Ectodermal cell (in vitro differentiated cells): ENCODE data around the gene ANXA7.
"Not testable (repeated sequence)": the region's sequence is repeated elsewhere in the genome, so short reads cannot be mapped to it uniquely, and the experiment has no call there.

Source experiments
- H3K27ac ChIP-seq: 2 replicates; pipeline ENCODE4 v1.7.0; 2013; ENCODE audit warnings: mild to moderate bottlenecking, low read depth, low read length; ENCODE audit not compliant: insufficient read depth, poor library complexity, severe bottlenecking
- H3K27me3 ChIP-seq: 2 replicates; pipeline ENCODE4 v1.7.0; 2013; ENCODE audit warnings: mild to moderate bottlenecking, low read length; ENCODE audit not compliant: insufficient read depth, control insufficient read depth, poor library complexity, severe bottlenecking
- H3K36me3 ChIP-seq: one replicate; pipeline ENCODE4 v1.7.0; 2013; ENCODE audit warnings: low read length; ENCODE audit not compliant: control insufficient read depth, insufficient read depth
- H3K4me1 ChIP-seq: one replicate; pipeline ENCODE4 v1.7.0; 2013; ENCODE audit warnings: low read length; ENCODE audit not compliant: control insufficient read depth, insufficient read depth
- H3K4me3 ChIP-seq: 2 replicates; pipeline ENCODE4 v1.7.0; 2013; ENCODE audit warnings: low read depth, low read length, control low read depth; ENCODE audit not compliant: insufficient read depth
- H3K9me3 ChIP-seq: 2 replicates; pipeline ENCODE4 v1.7.0; 2013; ENCODE audit warnings: mild to moderate bottlenecking, low read length, moderate library complexity; ENCODE audit not compliant: control insufficient read depth
- WGBS, 2 experiments: methylation state at CpG; one replicate each; pipeline ENCODE4 v1.1.7; 2013; ENCODE audit warnings: missing lambda C conversion rate in 2 of 2; 5-methylcytosine and 5-hydroxymethylcytosine counted together

Gene ANXA7

GRCh38 chr10:73344269-73344668, 69.6 kb downstream of the ANXA7 start:
- Histone ChIP-seq H3K4me3 (no peak overlapping the region), H3K4me1 (no peaks in the 10 kb centered on the region), H3K27ac (no peak overlapping the region), H3K36me3 (no peaks in the 10 kb centered on the region), H3K9me3 (no peaks in the 10 kb centered on the region), H3K27me3 (no peaks in the 10 kb centered on the region)
- WGBS, 2 experiments, result 84 to 85% methylated on average over 1 of the region's 1 CpG

- H3K36me3 ChIP-seq, result no peaks in the 10 kb centered on the region
- 92 to 97% methylated on average over 3 of the region's 3 CpGs for WGBS, 2 experiments
- H3K27ac ChIP-seq, result no peak overlapping the region
- no peaks in the 10 kb centered on the region for H3K4me1 ChIP-seq
- H3K27me3 ChIP-seq, result no peaks in the 10 kb centered on the region
- H3K9me3 ChIP-seq, result no peaks in the 10 kb centered on the region
- H3K4me3 ChIP-seq, result no peak overlapping the region
These were observed 73.7 kb downstream of the ANXA7 start for GRCh38 chr10:73340121-73340520.

- no peak overlapping the region for H3K4me3 ChIP-seq
- no peaks in the 10 kb centered on the region for H3K9me3 ChIP-seq
- H3K4me1 ChIP-seq, result no peaks in the 10 kb centered on the region
- no peaks in the 10 kb centered on the region for H3K27me3 ChIP-seq
- no peak overlapping the region for H3K27ac ChIP-seq
- H3K36me3 ChIP-seq, result no peaks in the 10 kb centered on the region
- WGBS, 2 experiments, result 90 to 93% methylated on average over 7 of the region's 7 CpGs
These were observed 74.4 kb downstream of the ANXA7 start for GRCh38 chr10:73339436-73339835.

- H3K4me1 ChIP-seq, result no peaks in the 10 kb centered on the region
- H3K9me3 ChIP-seq, result no peaks in the 10 kb centered on the region
- H3K4me3 ChIP-seq, result no peak overlapping the region
- WGBS, 2 experiments, result 89 to 90% methylated on average over 8 of the region's 8 CpGs
- H3K27ac ChIP-seq, result no peak overlapping the region
- no peaks in the 10 kb centered on the region for H3K27me3 ChIP-seq
- no peaks in the 10 kb centered on the region for H3K36me3 ChIP-seq
These were observed 75.0 kb downstream of the ANXA7 start for GRCh38 chr10:73338801-73339368.

- Histone ChIP-seq H3K4me1 (no peaks in the 10 kb centered on the region), H3K27me3 (no peaks in the 10 kb centered on the region), H3K27ac (no peak overlapping the region), H3K36me3 (no peaks in the 10 kb centered on the region), H3K9me3 (no peaks in the 10 kb centered on the region), H3K4me3 (no peak overlapping the region)
- WGBS, 2 experiments, result 86 to 100% methylated on average over 1 of the region's 1 CpG
These were observed 80.7 kb downstream of the ANXA7 start for GRCh38 chr10:73333202-73333601.

GRCh38 chr10:73332379-73332778, 81.5 kb downstream of the ANXA7 start:
- H3K9me3 ChIP-seq, result no peaks in the 10 kb centered on the region
- no peaks in the 10 kb centered on the region for H3K36me3 ChIP-seq
- H3K4me3 ChIP-seq, result no peak overlapping the region
- no peaks in the 10 kb centered on the region for H3K4me1 ChIP-seq
- no peak overlapping the region for H3K27ac ChIP-seq
- no peaks in the 10 kb centered on the region for H3K27me3 ChIP-seq
- WGBS, 2 experiments, result 79 to 89% methylated on average over 2 of the region's 2 CpGs

GRCh38 chr10:73328523-73328922, 85.3 kb downstream of the ANXA7 start:
- H3K36me3 ChIP-seq, H3K4me1 ChIP-seq, H3K9me3 ChIP-seq, H3K4me3 ChIP-seq, H3K27me3 ChIP-seq, H3K27ac ChIP-seq: not testable (repeated sequence)
- no CpG with 5 or more reads among the region's 1 CpG for WGBS, 2 experiments

- H3K9me3 ChIP-seq, H3K27me3 ChIP-seq, H3K4me3 ChIP-seq, H3K36me3 ChIP-seq, H3K27ac ChIP-seq, H3K4me1 ChIP-seq: not testable (repeated sequence)
- 60% methylated on average over 1 of the region's 4 CpGs; no CpG with 5 or more reads in 1 of the 2 experiments for WGBS, 2 experiments
These were observed 88.6 kb downstream of the ANXA7 start for GRCh38 chr10:73325290-73325689.
